ENCODE measurements around the gene SLC17A9. TPM values are rescaled to one million over a fixed set of nuclear protein-coding genes. Genes with fewer than 3 reads are reported as not detected.

SLC17A9 gene
- total and polyA plus RNA-seq, 2 donors (not counting 1 experiment from before 2014, with no cell fraction given) = 33.0 to 141 TPM

DNA sequence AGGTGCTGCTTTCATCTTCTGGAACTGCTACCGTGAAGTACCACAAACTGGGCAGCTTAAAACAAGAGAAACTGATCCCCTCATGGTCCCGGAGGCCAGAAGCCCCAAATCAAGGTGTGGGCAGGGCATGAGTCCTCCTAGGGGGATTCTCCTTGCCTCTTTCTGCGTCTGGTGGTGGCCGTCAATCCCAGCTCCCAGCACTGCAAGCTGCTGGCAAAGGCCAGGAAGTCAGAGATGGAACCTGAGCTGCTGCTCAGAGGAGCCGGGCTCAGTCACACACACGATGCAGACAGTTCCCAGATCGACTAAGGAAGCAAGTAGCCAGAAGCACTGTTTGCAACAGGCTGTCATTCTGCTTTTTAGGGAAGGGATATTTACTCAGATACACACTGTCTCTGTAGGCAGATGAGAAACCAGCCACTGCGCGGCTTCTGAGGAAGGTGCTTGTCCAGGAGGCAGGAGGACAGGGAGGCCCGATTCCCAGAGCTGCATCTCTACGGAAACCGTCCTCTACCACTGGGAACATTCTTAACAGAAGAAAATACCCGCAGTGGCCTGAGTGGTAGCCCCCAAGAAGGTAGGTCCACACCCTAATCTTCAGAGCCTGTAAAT is 38.8 kb downstream of the SLC17A9 start:
- POLR2A ChIA-PET = no interaction called here
- no peak overlapping the region for H3K4me3 Mint-ChIP-seq
- H3K9me3 Mint-ChIP-seq (ENCODE audit: insufficient read depth) = no peaks in the 10 kb centered on the region
- peaks cover 5% of the 10 kb centered on the region for H3K4me1 Mint-ChIP-seq
- Histone ChIP-seq H3K79me2 (ENCODE audit: control insufficient read depth, insufficient read depth, low read length) (no peaks in the 10 kb centered on the region), H3K9me3 (ENCODE audit: control extremely low read depth in 1 of 3, control insufficient read depth in 2 of 3, insufficient read depth in 1 of 3, low read length in 2 of 3) (no peaks in the 10 kb centered on the region), H3K4me2 (replicated peaks; ENCODE audit: low read depth, low read length, poor library complexity, severe bottlenecking) (no peak overlapping the region), H3K27ac (ENCODE audit: low read length in 2 of 2) (no peak overlapping the region), H3K9ac (ENCODE audit: low read length) (no peak overlapping the region), H3K27me3 (replicated peaks in 1 of 4; ENCODE audit: control extremely low read depth in 1 of 4, control insufficient read depth in 3 of 4, insufficient read depth in 4 of 4, low read length in 3 of 4) (peaks cover 0 to 26% (median under 1%) of the 10 kb centered on the region in 4 experiments), H2AFZ (ENCODE audit: insufficient read depth, low read depth, low read length, poor library complexity, severe bottlenecking) (no peak overlapping the region), H3K4me1 (ENCODE audit: control insufficient read depth in 2 of 2, insufficient read depth in 2 of 2, low read length in 2 of 2) (peaks cover 6 to 7% of the 10 kb centered on the region in 2 donors), H4K20me1 (ENCODE audit: control insufficient read depth, insufficient read depth, low read length, poor library complexity, severe bottlenecking) (no peaks in the 10 kb centered on the region), H3K4me3 (ENCODE audit: control extremely low read depth in 1 of 5, extremely low read depth in 1 of 5, insufficient read depth in 1 of 5, low read depth in 2 of 5, low read length in 4 of 5) (no peak overlapping the region), H3K36me3 (replicated peaks in 1 of 2; ENCODE audit: control extremely low read depth in 1 of 2, control insufficient read depth in 1 of 2, extremely low read depth in 1 of 2, insufficient read depth in 2 of 2, low read length in 1 of 2) (no peaks in the 10 kb centered on the region)
- no peak for ATAC-seq (ENCODE audit: low read depth)
- CTCF ChIA-PET = interaction anchor here (0.9 to 1.0 kb wide), 2 partner anchors 11 to 13 kb away, joined by 3 read pairs; no protein-coding TSS in a partner anchor
- 76% methylated on average over 7 of the region's 13 CpGs for WGBS (ENCODE audit: insufficient coverage)
- peaks cover 39% of the 10 kb centered on the region for H3K27me3 Mint-ChIP-seq
- no peak for DNase-seq
- TF ChIP-seq EZH2 (IDR thresholded peaks at IDR 0.05; ENCODE audit: borderline replicate concordance, insufficient read depth, low read depth, low read length, poor library complexity, severe bottlenecking) = no peak
- TF ChIP-seq, protein P1, sequence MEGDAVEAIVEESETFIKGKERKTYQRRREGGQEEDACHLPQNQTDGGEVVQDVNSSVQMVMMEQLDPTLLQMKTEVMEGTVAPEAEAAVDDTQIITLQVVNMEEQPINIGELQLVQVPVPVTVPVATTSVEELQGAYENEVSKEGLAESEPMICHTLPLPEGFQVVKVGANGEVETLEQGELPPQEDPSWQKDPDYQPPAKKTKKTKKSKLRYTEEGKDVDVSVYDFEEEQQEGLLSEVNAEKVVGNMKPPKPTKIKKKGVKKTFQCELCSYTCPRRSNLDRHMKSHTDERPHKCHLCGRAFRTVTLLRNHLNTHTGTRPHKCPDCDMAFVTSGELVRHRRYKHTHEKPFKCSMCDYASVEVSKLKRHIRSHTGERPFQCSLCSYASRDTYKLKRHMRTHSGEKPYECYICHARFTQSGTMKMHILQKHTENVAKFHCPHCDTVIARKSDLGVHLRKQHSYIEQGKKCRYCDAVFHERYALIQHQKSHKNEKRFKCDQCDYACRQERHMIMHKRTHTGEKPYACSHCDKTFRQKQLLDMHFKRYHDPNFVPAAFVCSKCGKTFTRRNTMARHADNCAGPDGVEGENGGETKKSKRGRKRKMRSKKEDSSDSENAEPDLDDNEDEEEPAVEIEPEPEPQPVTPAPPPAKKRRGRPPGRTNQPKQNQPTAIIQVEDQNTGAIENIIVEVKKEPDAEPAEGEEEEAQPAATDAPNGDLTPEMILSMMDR (IDR thresholded peaks at IDR 0.05) = no peak
- intact Hi-C loops (cut with micrococcal nuclease) = no loop called here
- H3K27ac Mint-ChIP-seq = no peak overlapping the region

DNA sequence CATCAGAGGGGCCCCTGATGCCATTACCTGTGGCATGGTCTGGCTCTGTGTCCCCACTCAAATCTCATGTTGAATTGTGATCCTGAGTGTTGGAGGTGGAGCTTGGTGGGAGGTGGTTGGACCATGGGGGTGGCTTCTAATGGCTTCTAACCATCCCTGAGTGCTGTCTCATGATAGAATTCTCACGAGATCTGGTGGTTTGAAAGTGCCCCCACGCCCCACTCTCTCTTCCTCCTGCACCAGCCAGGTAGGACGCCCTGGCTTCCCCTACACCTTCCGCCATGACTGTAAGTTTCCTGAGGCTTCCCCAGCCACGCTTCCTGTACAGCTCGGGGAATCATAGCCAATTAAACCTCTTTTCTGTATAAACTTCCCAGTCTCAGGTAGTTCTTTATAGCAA is 39.4 kb downstream of the SLC17A9 start:
- Histone ChIP-seq H3K9ac (ENCODE audit: low read length) (no peak overlapping the region), H3K4me3 (ENCODE audit: control extremely low read depth in 1 of 5, extremely low read depth in 1 of 5, insufficient read depth in 1 of 5, low read depth in 2 of 5, low read length in 4 of 5) (no peak overlapping the region), H3K4me1 (ENCODE audit: control insufficient read depth in 2 of 2, insufficient read depth in 2 of 2, low read length in 2 of 2) (peaks cover 6 to 7% of the 10 kb centered on the region in 2 donors), H3K36me3 (replicated peaks in 1 of 2; ENCODE audit: control extremely low read depth in 1 of 2, control insufficient read depth in 1 of 2, extremely low read depth in 1 of 2, insufficient read depth in 2 of 2, low read length in 1 of 2) (no peaks in the 10 kb centered on the region), H3K27me3 (replicated peaks in 1 of 4; ENCODE audit: control extremely low read depth in 1 of 4, control insufficient read depth in 3 of 4, insufficient read depth in 4 of 4, low read length in 3 of 4) (peaks cover 0 to 24% (median under 1%) of the 10 kb centered on the region in 4 experiments), H3K9me3 (ENCODE audit: control extremely low read depth in 1 of 3, control insufficient read depth in 2 of 3, insufficient read depth in 1 of 3, low read length in 2 of 3) (no peaks in the 10 kb centered on the region), H3K27ac (ENCODE audit: low read length in 2 of 2) (no peak overlapping the region), H3K4me2 (replicated peaks; ENCODE audit: low read depth, low read length, poor library complexity, severe bottlenecking) (no peak overlapping the region), H2AFZ (ENCODE audit: insufficient read depth, low read depth, low read length, poor library complexity, severe bottlenecking) (no peak overlapping the region), H3K79me2 (ENCODE audit: control insufficient read depth, insufficient read depth, low read length) (no peaks in the 10 kb centered on the region), H4K20me1 (ENCODE audit: control insufficient read depth, insufficient read depth, low read length, poor library complexity, severe bottlenecking) (no peaks in the 10 kb centered on the region)
- intact Hi-C loops (cut with micrococcal nuclease) = no loop called here
- WGBS (ENCODE audit: insufficient coverage) = no CpG with 5 or more reads among the region's 6 CpGs
- TF ChIP-seq EZH2 (IDR thresholded peaks at IDR 0.05; ENCODE audit: borderline replicate concordance, insufficient read depth, low read depth, low read length, poor library complexity, severe bottlenecking) = no peak
- TF ChIP-seq, protein P1 (IDR thresholded peaks at IDR 0.05) = no peak
- peaks cover 41% of the 10 kb centered on the region for H3K27me3 Mint-ChIP-seq
- peaks cover 5% of the 10 kb centered on the region for H3K4me1 Mint-ChIP-seq
- no peak overlapping the region for H3K4me3 Mint-ChIP-seq
- no peak overlapping the region for H3K27ac Mint-ChIP-seq
- DNase-seq = no peak
- CTCF ChIA-PET = interaction anchor here (1.0 kb wide), 1 partner anchor 12 kb away, joined by 3 read pairs; no protein-coding TSS in a partner anchor
- POLR2A ChIA-PET = no interaction called here
- H3K9me3 Mint-ChIP-seq (ENCODE audit: insufficient read depth) = no peaks in the 10 kb centered on the region
- no peak for ATAC-seq (ENCODE audit: low read depth)

Measured in B cell (primary cell).